Measurements from ENCODE around the gene UPF1. TPM values are rescaled to one million over a fixed set of nuclear protein-coding genes. Genes with fewer than 3 reads are reported as not detected.

The UPF1 gene
- total and polyA plus RNA-seq, 2 of the 13 experiments (the other 11 are each of a cell fraction or from before 2014, with no cell fraction given) = 16.9 to 41.8 TPM

DNA sequence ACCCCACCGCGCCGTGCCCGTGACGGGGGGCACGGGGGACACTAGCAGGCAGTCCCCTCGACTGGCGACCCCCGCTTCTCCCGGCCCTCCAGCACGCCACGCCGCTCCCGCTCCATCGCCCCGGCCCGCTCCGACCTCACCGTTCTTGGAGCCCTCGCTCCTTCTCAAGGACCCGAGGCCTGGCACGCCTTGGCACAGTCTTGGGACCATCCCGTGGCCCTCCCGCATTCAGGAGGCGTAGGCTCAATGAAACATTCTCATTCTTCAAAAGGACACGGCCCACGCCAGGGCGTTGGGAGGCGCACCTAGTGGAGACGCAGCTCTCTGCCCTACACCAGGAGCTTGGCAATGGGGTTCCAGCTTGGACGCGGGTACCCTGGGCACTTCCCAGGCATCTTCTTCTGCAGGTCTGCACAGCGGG lies 64.7 kb downstream of the UPF1 start:
- in situ Hi-C loops (cut with HindIII; ENCODE audit: extremely low pct_ligation_motif_present, low pct_unique_long_range_greater_than_20kb) = loop anchor here (10.0 kb wide), 1 partner anchor 88 kb away; no protein-coding TSS in a partner anchor
- Histone ChIP-seq H4K20me1 (ENCODE audit: insufficient read depth, low read length) (no peaks in the 10 kb centered on the region), H3K4me2 (ENCODE audit: low read depth, low read length) (no peak overlapping the region), H3K79me2 (ENCODE audit: insufficient read depth, low read length) (no peaks in the 10 kb centered on the region), H3K36me3 (replicated peaks in 1 of 2; ENCODE audit: control insufficient read depth in 1 of 2, insufficient read depth in 2 of 2, low read length in 2 of 2) (peaks cover 1 to 7% of the 10 kb centered on the region in 2 experiments; a peak in 2 of 5 replicates), H3K27me3 (ENCODE audit: control insufficient read depth in 1 of 2, insufficient read depth in 2 of 2, low read length in 2 of 2) (no peaks in the 10 kb centered on the region; a peak in 1 of 5 replicates), H3K9ac (ENCODE audit: insufficient read depth, low read depth, low read length) (no peak overlapping the region), H3K4me3 (replicated peaks in 1 of 3; ENCODE audit: insufficient read depth in 1 of 3, low read depth in 2 of 3, low read length in 3 of 3) (no peak overlapping the region; a peak in 1 of 6 replicates), H3K4me1 (ENCODE audit: insufficient read depth, low read length) (peaks cover 23% of the 10 kb centered on the region), H3K27ac (ENCODE audit: extremely low read length, insufficient read depth, low read length) (no peak overlapping the region), H2AFZ (ENCODE audit: low read length) (no peak overlapping the region), H3K9me3 (ENCODE audit: low read length) (no peaks in the 10 kb centered on the region)
- no TSS peak for BruUV-seq (replicated peaks)
- POLR2A ChIA-PET = interaction anchor here (2.5 kb wide), 1 partner anchor 23 kb away, joined by 11 read pairs; the partner anchor contains the start of genes COPE and DDX49
- peak; percentile 86 for TF ChIP-seq HNRNPL (IDR thresholded peaks at IDR 0.05; ENCODE audit: low read depth, low read length)
- no peak for TF ChIP-seq AHR (CRISPR knock-in tag; IDR thresholded peaks at IDR 0.05)
- FAIRE-seq = no peak
- CTCF ChIA-PET (ENCODE audit: low intra/inter-chr PET ratio, low total read pairs) = interaction anchor here (2.4 kb wide), 1 partner anchor 91 kb away, joined by 24 read pairs; no protein-coding TSS in a partner anchor
- 87% methylated on average over 31 of the region's 33 CpGs for WGBS (ENCODE audit: low lambda C conversion rate)
- intact Hi-C loops (cut with micrococcal nuclease; ENCODE audit: unreplicated experiment) = no loop called here
- no peak for ATAC-seq
- DNase-seq (ENCODE audit: low spot score) = no peak

- ChIA-PET CTCF (ENCODE audit: low intra/inter-chr PET ratio, low total read pairs) (no interaction called here), POLR2A (interaction anchor here (0.6 kb wide), 1 partner anchor 303 kb away, joined by 3 read pairs; no protein-coding TSS in a partner anchor)
- DNase-seq (ENCODE audit: low spot score) (no peak), ATAC-seq (no peak), FAIRE-seq (no peak)
- H3K4me2 ChIP-seq (ENCODE audit: low read depth, low read length) = no peak overlapping the region
- no peaks in the 10 kb centered on the region for H4K20me1 ChIP-seq (ENCODE audit: insufficient read depth, low read length)
- peaks cover 23% of the 10 kb centered on the region for H3K4me1 ChIP-seq (ENCODE audit: insufficient read depth, low read length)
- H3K27ac ChIP-seq (ENCODE audit: extremely low read length, insufficient read depth, low read length) = no peak overlapping the region
- H3K36me3 ChIP-seq (replicated peaks in 1 of 2; ENCODE audit: control insufficient read depth in 1 of 2, insufficient read depth in 2 of 2, low read length in 2 of 2) = peaks cover 1 to 8% of the 10 kb centered on the region in 2 experiments; a peak in 2 of 5 replicates
- no peak overlapping the region for H3K9ac ChIP-seq (ENCODE audit: insufficient read depth, low read depth, low read length)
- H3K27me3 ChIP-seq (ENCODE audit: control insufficient read depth in 1 of 2, insufficient read depth in 2 of 2, low read length in 2 of 2) = no peaks in the 10 kb centered on the region; a peak in 1 of 5 replicates
- H2AFZ ChIP-seq (ENCODE audit: low read length) = no peak overlapping the region
- H3K79me2 ChIP-seq (ENCODE audit: insufficient read depth, low read length) = no peaks in the 10 kb centered on the region
- BruUV-seq (replicated peaks) = no TSS peak
- no peak overlapping the region for H3K4me3 ChIP-seq (replicated peaks in 1 of 3; ENCODE audit: insufficient read depth in 1 of 3, low read depth in 2 of 3, low read length in 3 of 3)
- in situ Hi-C loops (cut with HindIII; ENCODE audit: extremely low pct_ligation_motif_present, low pct_unique_long_range_greater_than_20kb) = loop anchor here (10.0 kb wide), 1 partner anchor 87 kb away; no protein-coding TSS in a partner anchor
- intact Hi-C loops (cut with micrococcal nuclease; ENCODE audit: unreplicated experiment) = no loop called here
- TF ChIP-seq ZNF280D (CRISPR knock-in tag; IDR thresholded peaks at IDR 0.05) (0 out of 2 replicates have a peak, but pooled peaks have one; percentile 24), TOE1 (CRISPR knock-in tag; IDR thresholded peaks at IDR 0.05) (no peak), SKIL (CRISPR knock-in tag; IDR thresholded peaks at IDR 0.05; ENCODE audit: borderline replicate concordance) (0 out of 2 replicates have a peak, but pooled peaks have one; percentile 4), KLF13 (CRISPR knock-in tag; IDR thresholded peaks at IDR 0.05) (no peak), NFYC (CRISPR knock-in tag; IDR thresholded peaks at IDR 0.05) (no peak), ZNF121 (CRISPR knock-in tag; IDR thresholded peaks at IDR 0.05) (peak; percentile 81), ZMYM3 (CRISPR knock-in tag; IDR thresholded peaks at IDR 0.05) (peak; percentile 72)
- TF ChIP-seq, protein P1, sequence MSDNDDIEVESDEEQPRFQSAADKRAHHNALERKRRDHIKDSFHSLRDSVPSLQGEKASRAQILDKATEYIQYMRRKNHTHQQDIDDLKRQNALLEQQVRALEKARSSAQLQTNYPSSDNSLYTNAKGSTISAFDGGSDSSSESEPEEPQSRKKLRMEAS (IDR thresholded peaks at IDR 0.05) = 0 out of 2 replicates have a peak, but pooled peaks have one; percentile 9
- H3K9me3 ChIP-seq (ENCODE audit: low read length) = no peaks in the 10 kb centered on the region
- 89% methylated on average over 17 of the region's 25 CpGs for WGBS (ENCODE audit: low lambda C conversion rate)
Measured at GRCh38 chr19:18897094-18898029, 65.6 kb downstream of the UPF1 start.

All from HepG2 (cell line).